ENCODE measurements around the gene OTUB2. TPM values are rescaled to one million over a fixed set of nuclear protein-coding genes. Genes with fewer than 3 reads are reported as not detected.
A peak's percentile ranks its signal among the peaks of the same experiment; 100 is the strongest.

OTUB2 gene
- total RNA-seq, 2 donors from 2014 or later = 6.3 to 6.7 TPM

GRCh38 chr14:94036313-94037167 is 10.4 kb downstream of the OTUB2 start:
- Histone ChIP-seq H3K27ac (ENCODE audit: low read depth, low read length) (no peak overlapping the region), H3K36me3 (ENCODE audit: control insufficient read depth, insufficient read depth, low read length) (peaks cover 3% of the 10 kb centered on the region), H3K9me3 (ENCODE audit: control insufficient read depth, low read length) (peaks cover 10% of the 10 kb centered on the region), H3K9ac (ENCODE audit: extremely low read depth, low read length, poor library complexity, severe bottlenecking) (no peak overlapping the region), H3K4me1 (ENCODE audit: control insufficient read depth, insufficient read depth, low read length) (peaks cover 4% of the 10 kb centered on the region), H3K4me3 (ENCODE audit: low read length) (no peak overlapping the region), H3K27me3 (ENCODE audit: control insufficient read depth, insufficient read depth, low read length, poor library complexity, severe bottlenecking) (no peaks in the 10 kb centered on the region)
- 45 to 49% methylated on average over 11 to 12 of the region's 12 CpGs for WGBS, 2 experiments (ENCODE audit: insufficient coverage in 1 of 2, insufficient read length in 1 of 2)
- Mint-ChIP-seq H3K27ac (no peak overlapping the region), H3K36me3 (ENCODE audit: low read depth) (peaks cover 14% of the 10 kb centered on the region), H3K4me3 (no peak overlapping the region), H3K4me1 (peaks cover 9% of the 10 kb centered on the region), H3K9me3 (peaks cover 14% of the 10 kb centered on the region), H3K27me3 (ENCODE audit: insufficient read depth) (no peaks in the 10 kb centered on the region)
- DNase-seq = peak; percentile 96
- peak; percentile 93 for TF ChIP-seq CTCF (conservative IDR thresholded peaks at IDR 0.05)

GRCh38 chr14:94037954-94038353 is 11.8 kb downstream of the OTUB2 start:
- Histone ChIP-seq H3K27ac (ENCODE audit: low read depth, low read length) (no peak overlapping the region), H3K36me3 (ENCODE audit: control insufficient read depth, insufficient read depth, low read length) (peaks cover 3% of the 10 kb centered on the region), H3K9ac (ENCODE audit: extremely low read depth, low read length, poor library complexity, severe bottlenecking) (no peak overlapping the region), H3K4me3 (ENCODE audit: low read length) (no peak overlapping the region), H3K4me1 (ENCODE audit: control insufficient read depth, insufficient read depth, low read length) (peaks cover 4% of the 10 kb centered on the region), H3K9me3 (ENCODE audit: control insufficient read depth, low read length) (peaks cover 10% of the 10 kb centered on the region), H3K27me3 (ENCODE audit: control insufficient read depth, insufficient read depth, low read length, poor library complexity, severe bottlenecking) (no peaks in the 10 kb centered on the region)
- Mint-ChIP-seq H3K27ac (no peak overlapping the region), H3K4me1 (peaks cover 9% of the 10 kb centered on the region), H3K9me3 (peaks cover 14% of the 10 kb centered on the region), H3K4me3 (no peak overlapping the region), H3K27me3 (ENCODE audit: insufficient read depth) (no peaks in the 10 kb centered on the region), H3K36me3 (ENCODE audit: low read depth) (peaks cover 14% of the 10 kb centered on the region)
- no peak for DNase-seq
- WGBS, 2 experiments (ENCODE audit: insufficient coverage in 1 of 2, insufficient read length in 1 of 2) = 90 to 96% methylated on average over 7 to 9 of the region's 9 CpGs
- no peak for TF ChIP-seq CTCF (conservative IDR thresholded peaks at IDR 0.05)

DNA sequence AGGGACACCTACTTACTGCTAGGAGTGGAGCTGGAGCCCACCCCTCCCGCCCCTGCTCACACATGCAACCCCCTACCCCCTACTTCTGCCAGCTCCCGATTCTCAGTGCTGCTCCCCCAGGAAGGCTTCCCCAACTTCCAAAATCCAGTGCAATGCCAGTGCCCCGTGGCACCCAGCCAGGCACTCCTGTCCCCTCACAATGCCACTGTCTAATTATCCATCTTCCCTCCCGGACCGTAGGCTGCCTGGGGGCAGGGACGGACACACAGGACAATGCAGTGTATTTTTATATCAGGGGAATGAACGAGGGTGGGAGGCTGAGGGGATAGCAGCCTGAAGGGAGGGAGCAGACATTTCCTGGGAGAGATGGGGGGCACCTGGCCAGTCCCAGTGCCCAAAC is 12.4 kb downstream of the OTUB2 start:
- no peak for DNase-seq
- peaks cover 14% of the 10 kb centered on the region for H3K36me3 Mint-ChIP-seq (ENCODE audit: low read depth)
- no peak for TF ChIP-seq CTCF (conservative IDR thresholded peaks at IDR 0.05)
- Histone ChIP-seq H3K9ac (ENCODE audit: extremely low read depth, low read length, poor library complexity, severe bottlenecking) (no peak overlapping the region), H3K27me3 (ENCODE audit: control insufficient read depth, insufficient read depth, low read length, poor library complexity, severe bottlenecking) (no peaks in the 10 kb centered on the region), H3K4me1 (ENCODE audit: control insufficient read depth, insufficient read depth, low read length) (peaks cover 4% of the 10 kb centered on the region), H3K27ac (ENCODE audit: low read depth, low read length) (no peak overlapping the region), H3K9me3 (ENCODE audit: control insufficient read depth, low read length) (peaks cover 10% of the 10 kb centered on the region), H3K4me3 (ENCODE audit: low read length) (no peak overlapping the region), H3K36me3 (ENCODE audit: control insufficient read depth, insufficient read depth, low read length) (peaks cover 3% of the 10 kb centered on the region)
- 89 to 100% methylated on average over 2 to 6 of the region's 7 CpGs for WGBS, 2 experiments (ENCODE audit: insufficient coverage in 1 of 2, insufficient read length in 1 of 2)
- peaks cover 9% of the 10 kb centered on the region for H3K4me1 Mint-ChIP-seq
- H3K9me3 Mint-ChIP-seq = peaks cover 14% of the 10 kb centered on the region
- no peak overlapping the region for H3K27ac Mint-ChIP-seq
- H3K4me3 Mint-ChIP-seq = no peak overlapping the region
- no peaks in the 10 kb centered on the region for H3K27me3 Mint-ChIP-seq (ENCODE audit: insufficient read depth)

All from endodermal cell (in vitro differentiated cells).